Suprapubic skin (tissue), 3 donors: ENCODE results near the gene EMSY.

Experiments used
- CTCF ChIP-seq, 2 donors: fragments of 200-600 bp in 1 of 2; fragments of 450-650 bp in 1 of 2; sonication (generic) in 1 of 2; IDR thresholded peaks; one replicate each; pipeline ENCODE4 v1.5.1; 2016 to 2019; ENCODE audit warnings: antibody characterized with exemption in 2 of 2, mild to moderate bottlenecking in 1 of 2, moderate library complexity in 1 of 2
- EP300 ChIP-seq: sonication (generic); formaldehyde crosslinking; IDR thresholded peaks from one replicate; pipeline ENCODE4 v1.6.1; 2017; ENCODE audit warnings: antibody characterized with exemption

- no peak for TF ChIP-seq CTCF (IDR thresholded peaks at IDR 0.05)
- TF ChIP-seq EP300: no peak
Observed at GRCh38 chr11:76592961-76593360, 148.1 kb downstream of the EMSY start.
